Adrenal gland (tissue), 12 donors: ENCODE data around the gene CARD8. TPM values are rescaled to one million over a fixed set of nuclear protein-coding genes. Genes with fewer than 3 reads are reported as not detected.

ENCODE experiments used
- DNase-seq, 7 donors: peaks; one replicate each; pipeline ENCODE4 v3.0.0-alpha.2; 2019 to 2020
- H3K27ac ChIP-seq, 5 donors: fragments of 200-600 bp; sonication (generic) in 4 of 5; 1 replicate in 3 of 5; 2 replicates in 2 of 5; pipeline versions ENCODE4 v1.5.1 to v1.8.0; 2016 to 2020; ENCODE audit warnings: mild to moderate bottlenecking in 1 of 5
- H3K27me3 ChIP-seq: fragments of 200-600 bp; 2 replicates; pipeline ENCODE4 v1.8.0; 2021
- H3K36me3 ChIP-seq, 2 donors: fragments of 200-600 bp; replicated peaks in 1 of 2; 1 replicate in 1 of 2; 2 replicates in 1 of 2; pipeline versions ENCODE4 v1.5.1 to v1.8.0; 2018 to 2022
- H3K4me1 ChIP-seq, 2 donors: fragments of 200-600 bp; replicated peaks in 1 of 2; 1 replicate in 1 of 2; 2 replicates in 1 of 2; pipeline versions ENCODE4 v1.5.1 to v1.8.0; 2018 to 2021
- H3K4me3 ChIP-seq, 4 donors: fragments of 200-600 bp; sonication (generic) in 3 of 4; one replicate each; pipeline ENCODE4 v1.5.1; 2016 to 2018
- H3K9me3 ChIP-seq, 3 donors: fragments of 200-600 bp; sonication (generic) in 1 of 3; replicated peaks in 1 of 3; 1 replicate in 2 of 3; 2 replicates in 1 of 3; pipeline versions ENCODE4 v1.5.1 to v1.8.0; 2016 to 2021
- CTCF ChIP-seq, 6 experiments: fragments of 450-650 bp in 4 of 6; fragments of 200-600 bp in 2 of 6; sonication (generic) in 1 of 6; IDR thresholded peaks; 1 replicate in 5 of 6; 2 replicates in 1 of 6; pipeline versions ENCODE4 v1.5.1 to v1.8.0; 2016 to 2021; ENCODE audit warnings: antibody characterized with exemption in 6 of 6, mild to moderate bottlenecking in 2 of 6, moderate library complexity in 1 of 6
- POLR2A ChIP-seq, 2 donors: fragments of 450-650 bp; IDR thresholded peaks; one replicate each; pipeline ENCODE4 v1.6.1; 2017; ENCODE audit warnings: antibody characterized with exemption in 2 of 2, mild to moderate bottlenecking in 2 of 2, moderate library complexity in 1 of 2
- WGBS, 4 donors: extraction: QIAGEN DNeasy Blood & Tissue Kit in 2 of 4; methylation state at CpG; one replicate each; pipeline versions ENCODE4 v1.1.5 to v1.1.7; 2013 to 2017; 5-methylcytosine and 5-hydroxymethylcytosine counted together
- intact Hi-C, 2 donors: fragments of 100-400 bp; cut with DNase I; formaldehyde crosslinking; loops; one replicate each; pipeline versions ENCODE4 v1.14.1 to v1.15.0; 2022 to 2023
- polyA plus RNA-seq, 3 donors: library from polyadenylated mRNA; stranded (reverse); fragments of 200-250 nt in 2 of 3; fragments of 350-450 nt in 1 of 3; fragmentation: Illumina TruSeq in 1 of 3; extraction: RNeasy Lipid Tissue Mini Kit (QIAGEN cat#74804) in 1 of 3; gene quantifications; one replicate each; pipeline ENCODE4 v1.2.3, GENCODE V29; 2013 to 2014
- total RNA-seq, 9 donors: library from RNA; depleted of rRNA in 4 of 9; stranded (reverse); fragments of >200 nt in 4 of 9; fragments of 120-200 nt in 1 of 9; fragmentation: NEBNext Ultra II Directional in 1 of 9; extraction: Animal tissue kit (Norgen Biotek cat#: 25700) in 1 of 9; gene quantifications; one replicate each; pipeline versions ENCODE4 v1.1.0 to v1.2.4, GENCODE V29; 2013 to 2023
- donor health status: healthy with polysubstance abuse.
- donor health status: Bipolar disorder and iron deficiency.
- donor health status: DM: yes; HTN: yes; CAD: no.
- donor health status: DM: no; HTN: no; CAD: no.
- donor health status: DM: no; HTN: no; CAD: no.
- donor health status: DM: yes; HTN: yes; CAD: no.

Gene CARD8
- total and polyA plus RNA-seq, 12 donors, result 14.1 to 48.3 (median 32.7) TPM

- intact Hi-C loops, result no loop called here
- Histone ChIP-seq H3K4me1 (no peaks in the 10 kb centered on the region), H3K27ac (no peak overlapping the region), H3K4me3 (no peak overlapping the region), H3K27me3 (no peaks in the 10 kb centered on the region), H3K36me3 (no peaks in the 10 kb centered on the region), H3K9me3 (no peaks in the 10 kb centered on the region)
- peak in 6 of 7 donors; percentile 66 to 86 (median 75) for DNase-seq
- TF ChIP-seq CTCF (IDR thresholded peaks at IDR 0.05) (peak in 2 of 6 experiments; percentile 24 to 25), POLR2A (IDR thresholded peaks at IDR 0.05) (no peak)
- 75 to 82% (median 78%) methylated on average over 11 to 13 of the region's 13 CpGs for WGBS, 4 donors
Observed at GRCh38 chr19:48190288-48190884, 65.3 kb downstream of the CARD8 start.

GRCh38 chr19:48186541-48186991, 69.1 kb downstream of the CARD8 start:
- no peaks in the 10 kb centered on the region for H3K27me3 ChIP-seq
- intact Hi-C loops, result no loop called here
- peak in 1 of 7 donors; percentile 1 for DNase-seq
- no peaks in the 10 kb centered on the region for H3K9me3 ChIP-seq
- no peaks in the 10 kb centered on the region for H3K4me1 ChIP-seq
- no peaks in the 10 kb centered on the region for H3K36me3 ChIP-seq
- H3K4me3 ChIP-seq, result no peak overlapping the region
- 67 to 76% (median 70%) methylated on average over 8 of the region's 8 CpGs for WGBS, 4 donors
- H3K27ac ChIP-seq, result no peak overlapping the region
- no peak for TF ChIP-seq POLR2A (IDR thresholded peaks at IDR 0.05)

- no peaks in the 10 kb centered on the region for H3K4me1 ChIP-seq
- DNase-seq, result peak in 1 of 7 donors; percentile 2
- H3K27me3 ChIP-seq, result no peaks in the 10 kb centered on the region
- H3K4me3 ChIP-seq, result no peak overlapping the region
- H3K36me3 ChIP-seq, result no peaks in the 10 kb centered on the region
- no peaks in the 10 kb centered on the region for H3K9me3 ChIP-seq
- TF ChIP-seq POLR2A (IDR thresholded peaks at IDR 0.05), result no peak
- TF ChIP-seq CTCF (IDR thresholded peaks at IDR 0.05), result no peak
- no peak overlapping the region for H3K27ac ChIP-seq
- WGBS, 4 donors, result 92 to 94% (median 93%) methylated on average over 5 of the region's 5 CpGs
- intact Hi-C loops, result no loop called here
Observed at GRCh38 chr19:48186015-48186414, 69.7 kb downstream of the CARD8 start.

GRCh38 chr19:48183356-48183755, 72.4 kb downstream of the CARD8 start:
- H3K4me3 ChIP-seq, result no peak overlapping the region
- H3K4me1 ChIP-seq, result no peaks in the 10 kb centered on the region
- H3K9me3 ChIP-seq, result no peaks in the 10 kb centered on the region
- 86 to 98% (median 93%) methylated on average over 9 of the region's 9 CpGs for WGBS, 4 donors
- no peaks in the 10 kb centered on the region for H3K27me3 ChIP-seq
- intact Hi-C loops, result no loop called here
- no peak for DNase-seq
- H3K27ac ChIP-seq, result no peak overlapping the region
- H3K36me3 ChIP-seq, result no peaks in the 10 kb centered on the region
- no peak for TF ChIP-seq CTCF (IDR thresholded peaks at IDR 0.05)
- no peak for TF ChIP-seq POLR2A (IDR thresholded peaks at IDR 0.05)

GRCh38 chr19:48182434-48182833, 73.3 kb downstream of the CARD8 start:
- Histone ChIP-seq H3K9me3 (no peaks in the 10 kb centered on the region), H3K36me3 (no peaks in the 10 kb centered on the region), H3K4me3 (no peak overlapping the region), H3K4me1 (no peaks in the 10 kb centered on the region), H3K27me3 (no peaks in the 10 kb centered on the region), H3K27ac (no peak overlapping the region)
- WGBS, 4 donors, result 93 to 97% (median 96%) methylated on average over 30 to 38 of the region's 38 CpGs
- intact Hi-C loops, result no loop called here
- DNase-seq, result no peak
- TF ChIP-seq POLR2A (IDR thresholded peaks at IDR 0.05) (no peak), CTCF (IDR thresholded peaks at IDR 0.05) (no peak)
